Neural cell (in vitro differentiated cells): Measurements from ENCODE around the gene TLCD5. TPM values are rescaled to one million over a fixed set of nuclear protein-coding genes. Genes with fewer than 3 reads are reported as not detected.

Experiments used
- H2AFZ ChIP-seq: fragments of 200-600, 300-800 bp; sonication (generic), shearing (Covaris generic); 2 replicates; pipeline ENCODE4 v1.6.0; 2014; ENCODE audit warnings: low read depth, mild to moderate bottlenecking, antibody characterized with exemption, low read length, moderate library complexity
- H3F3A ChIP-seq: fragments of 200-600 bp; shearing (Covaris generic); 2 replicates; pipeline ENCODE4 v1.6.1; 2016; ENCODE audit warnings: mild to moderate bottlenecking, moderate library complexity, mixed read lengths, antibody characterized with exemption, low read length; ENCODE audit not compliant: insufficient read depth, poor library complexity, severe bottlenecking
- H3K27ac ChIP-seq: fragments of 200-600, 300-800 bp; sonication (generic), shearing (Covaris generic); 2 replicates; pipeline ENCODE4 v1.5.1; 2014; ENCODE audit warnings: mild to moderate bottlenecking, low read length, moderate library complexity
- H3K27me3 ChIP-seq: fragments of 300-800, 200-600 bp; sonication (generic), shearing (Covaris generic); 2 replicates; pipeline ENCODE4 v1.6.0; 2014; ENCODE audit warnings: mild to moderate bottlenecking, low read depth, low read length, moderate library complexity; ENCODE audit not compliant: insufficient read depth
- H3K36me3 ChIP-seq: fragments of 300-800, 200-600 bp; sonication (generic), shearing (Covaris generic); 2 replicates; pipeline ENCODE4 v1.5.1; 2014; ENCODE audit warnings: mild to moderate bottlenecking, antibody characterized with exemption, low read length, moderate library complexity; ENCODE audit not compliant: insufficient read depth
- H3K4me2 ChIP-seq: fragments of 300-800, 200-600 bp; sonication (generic), shearing (Covaris generic); 2 replicates; pipeline ENCODE4 v1.6.0; 2014; ENCODE audit warnings: mild to moderate bottlenecking, low read length
- H3K4me3 ChIP-seq: fragments of 300-800, 200-600 bp; sonication (generic), shearing (Covaris generic); 2 replicates; pipeline ENCODE4 v1.5.1; 2014; ENCODE audit warnings: mild to moderate bottlenecking, low read length, moderate library complexity
- H3K79me2 ChIP-seq: fragments of 200-600 bp; shearing (Covaris generic); replicated peaks from 2 replicates; pipeline ENCODE4 v1.6.0; 2014; ENCODE audit warnings: mild to moderate bottlenecking, low read length, moderate library complexity; ENCODE audit not compliant: insufficient read depth
- H3K9ac ChIP-seq: fragments of 300-800, 200-600 bp; sonication (generic), shearing (Covaris generic); 2 replicates; pipeline ENCODE4 v1.6.1; 2016; ENCODE audit warnings: mild to moderate bottlenecking, low read length, mixed read lengths
- H3K9me2 ChIP-seq: fragments of 200-600 bp; shearing (Covaris generic); 2 replicates; pipeline ENCODE4 v1.6.1; 2016; ENCODE audit warnings: mild to moderate bottlenecking, low read length, mixed read lengths; ENCODE audit not compliant: insufficient read depth
- H3K9me3 ChIP-seq: fragments of 200-600, 300-800 bp; sonication (generic), shearing (Covaris generic); 2 replicates; pipeline ENCODE4 v1.6.1; 2016; ENCODE audit warnings: mild to moderate bottlenecking, mixed run types, low read length, moderate library complexity, mixed read lengths
- H4K20me1 ChIP-seq: fragments of 200-600 bp; shearing (Covaris generic); 2 replicates; pipeline ENCODE4 v1.6.1; 2016; ENCODE audit warnings: mild to moderate bottlenecking, mixed run types; ENCODE audit not compliant: insufficient read depth
- CTCF ChIP-seq: fragments of 450-650 bp; IDR thresholded peaks from 2 replicates; pipeline ENCODE4 v1.5.1; 2014; ENCODE audit warnings: antibody characterized with exemption, mild to moderate bottlenecking, moderate library complexity; ENCODE audit not compliant: poor library complexity, severe bottlenecking
- EP300 ChIP-seq: fragments of 450-650 bp; conservative IDR thresholded peaks from 2 replicates; pipeline ENCODE4 v1.6.1; 2014; ENCODE audit warnings: antibody characterized with exemption, mild to moderate bottlenecking, moderate library complexity; ENCODE audit not compliant: poor library complexity, severe bottlenecking
- EZH2 ChIP-seq: fragments of 200-600, 300-800 bp; shearing (Covaris generic), sonication (generic); IDR thresholded peaks from 2 replicates; pipeline ENCODE4 v1.6.1; 2014; ENCODE audit warnings: antibody characterized with exemption, low read length, borderline replicate concordance, mild to moderate bottlenecking; ENCODE audit not compliant: insufficient read depth, poor library complexity, severe bottlenecking
- MXI1 ChIP-seq: fragments of 450-650 bp; conservative IDR thresholded peaks from 2 replicates; pipeline ENCODE4 v1.6.1; 2014; ENCODE audit warnings: antibody characterized with exemption, mild to moderate bottlenecking; ENCODE audit not compliant: poor library complexity, severe bottlenecking
- POLR2AphosphoS5 ChIP-seq: IDR thresholded peaks from 2 replicates; pipeline ENCODE4 v1.6.1; 2012
- RAD21 ChIP-seq: fragments of 450-650 bp; conservative IDR thresholded peaks from 2 replicates; pipeline ENCODE4 v1.6.1; 2014; ENCODE audit warnings: antibody characterized with exemption, mild to moderate bottlenecking, moderate library complexity
- REST ChIP-seq: IDR thresholded peaks from 2 replicates; pipeline ENCODE4 v1.6.1; 2012; ENCODE audit warnings: borderline replicate concordance
- SMC3 ChIP-seq: fragments of 450-650 bp; conservative IDR thresholded peaks from 2 replicates; pipeline ENCODE4 v1.6.1; 2014; ENCODE audit warnings: antibody characterized with exemption, mild to moderate bottlenecking, moderate library complexity; ENCODE audit not compliant: poor library complexity
- TAF1 ChIP-seq: IDR thresholded peaks from 2 replicates; pipeline ENCODE4 v1.6.1; 2012; ENCODE audit warnings: low read depth
- polyA plus RNA-seq: library from polyadenylated mRNA; depleted of rRNA; stranded (reverse); fragments of >200 nt; gene quantifications from 2 replicates; pipeline ENCODE4 v1.2.3, GENCODE V29; 2014

TLCD5 gene
- polyA plus RNA-seq, 1 donor from 2014 or later = 31.1 TPM

- H3K27ac ChIP-seq = no peak overlapping the region
- no peaks in the 10 kb centered on the region for H3K36me3 ChIP-seq
- H3K9me3 ChIP-seq = no peaks in the 10 kb centered on the region
- no peak for TF ChIP-seq MXI1
- no peaks in the 10 kb centered on the region for H3K27me3 ChIP-seq
- peaks cover 33% of the 10 kb centered on the region for H3K79me2 ChIP-seq
- no peaks in the 10 kb centered on the region for H4K20me1 ChIP-seq
- no peaks in the 10 kb centered on the region for H3F3A ChIP-seq
- H3K9ac ChIP-seq = peak overlapping the region; percentile 77
- peak overlapping the region; percentile 22 for H2AFZ ChIP-seq
- no peaks in the 10 kb centered on the region for H3K9me2 ChIP-seq
- H3K4me2 ChIP-seq = peak overlapping the region; percentile 84
- peak overlapping the region; percentile 84 for H3K4me3 ChIP-seq
Observed at GRCh38 chr11:120335556-120335907, 10.4 kb downstream of the TLCD5 start.

GRCh38 chr11:120335908-120336640, 11.0 kb downstream of the TLCD5 start, which contains the start of gene ARHGEF12:
Gene ARHGEF12 (plus strand): TSS chr11:120336413. CDS start chr11:120337244, 831 bp downstream.
- Histone ChIP-seq H3K9ac (peak within 1 kb of the TSS; percentile 77), H3K36me3 (no peaks in the 10 kb centered on the region), H3K79me2 (peaks cover 38% of the 10 kb centered on the region), H3K9me3 (no peaks in the 10 kb centered on the region), H3K27ac (peak within 1 kb of the TSS; percentile 33), H3K4me2 (peak within 1 kb of the TSS; percentile 84), H3F3A (no peaks in the 10 kb centered on the region), H2AFZ (peak within 1 kb of the TSS; percentile 22), H3K27me3 (no peaks in the 10 kb centered on the region), H3K4me3 (peak within 1 kb of the TSS; percentile 84), H4K20me1 (no peaks in the 10 kb centered on the region), H3K9me2 (no peaks in the 10 kb centered on the region)
- no peak for TF ChIP-seq EZH2
- peak; percentile 65 for TF ChIP-seq MXI1
- peak; percentile 80 for TF ChIP-seq POLR2AphosphoS5
- TF ChIP-seq RAD21 = peak; percentile 39
- peak; percentile 74 for TF ChIP-seq CTCF
- peak; percentile 54 for TF ChIP-seq EP300
- peak; percentile 60 for TF ChIP-seq REST
- TF ChIP-seq SMC3 = peak; percentile 60
- TF ChIP-seq TAF1 = peak; percentile 55
